CD4-positive, alpha-beta T cell treated with Interleukin-17A for 4 hours (primary cell): Measurements from ENCODE around the gene OARD1.
A peak's percentile ranks its signal among the peaks of the same experiment; 100 is the strongest.
"Not testable (repeated sequence)": the region's sequence is repeated elsewhere in the genome, so short reads cannot be mapped to it uniquely, and the experiment has no call there.

Experiments
- DNase-seq: peaks from one replicate; pipeline ENCODE4 v3.0.0-alpha.2; 2020; ENCODE audit warnings: mixed read lengths

The OARD1 gene, protein sequence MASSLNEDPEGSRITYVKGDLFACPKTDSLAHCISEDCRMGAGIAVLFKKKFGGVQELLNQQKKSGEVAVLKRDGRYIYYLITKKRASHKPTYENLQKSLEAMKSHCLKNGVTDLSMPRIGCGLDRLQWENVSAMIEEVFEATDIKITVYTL

DNA sequence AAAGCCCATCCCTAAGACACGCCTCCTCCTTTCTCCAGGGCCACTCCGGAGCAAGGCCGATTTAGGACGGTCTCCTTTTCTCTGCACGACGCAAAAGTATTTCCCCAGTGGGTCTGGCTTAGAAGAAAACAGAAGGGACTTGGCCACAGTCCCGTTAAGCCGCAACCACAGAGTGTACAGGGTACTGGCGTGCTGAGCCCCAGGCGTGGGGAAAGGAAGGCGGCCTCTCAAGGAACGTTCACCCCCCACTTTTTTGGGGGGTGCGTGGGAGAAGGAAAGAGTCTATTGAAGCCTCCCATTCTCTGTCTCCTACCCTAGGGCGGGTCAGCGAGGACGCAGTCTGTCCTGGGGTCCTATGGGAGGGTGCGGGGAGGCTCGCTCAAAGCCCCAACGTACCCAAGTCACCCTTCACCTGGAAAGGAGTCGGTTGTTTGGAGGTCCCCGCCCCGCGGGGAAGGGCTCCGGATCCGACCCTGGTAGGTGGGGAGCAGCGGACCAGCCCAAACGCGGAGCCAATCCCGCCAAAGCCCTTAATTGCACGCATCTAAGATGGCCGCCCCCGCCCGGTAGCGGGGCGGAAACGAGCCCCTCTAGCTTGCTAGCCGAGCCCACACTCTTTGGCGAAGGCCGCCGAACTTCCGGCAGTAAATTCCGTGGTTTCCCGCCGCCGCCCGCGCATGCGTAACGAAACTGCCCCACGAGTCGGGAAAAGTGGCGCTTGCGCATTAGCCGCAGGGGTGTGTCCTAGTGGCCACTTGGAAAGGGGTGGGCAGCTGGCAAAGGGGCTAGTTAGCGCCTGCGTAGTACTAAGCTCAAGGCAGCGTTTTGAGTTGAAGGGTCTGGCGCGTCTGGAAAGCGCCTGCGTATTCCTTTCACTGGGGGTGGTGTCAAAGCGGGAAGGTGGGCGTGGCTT, at the start of gene OARD1:
TSS of gene OARD1 (minus strand) at position 434 of the 913 bp plus-strand sequence. CDS start 722 bp downstream, outside the sequence.
- peak; percentile 100 for DNase-seq

DNA sequence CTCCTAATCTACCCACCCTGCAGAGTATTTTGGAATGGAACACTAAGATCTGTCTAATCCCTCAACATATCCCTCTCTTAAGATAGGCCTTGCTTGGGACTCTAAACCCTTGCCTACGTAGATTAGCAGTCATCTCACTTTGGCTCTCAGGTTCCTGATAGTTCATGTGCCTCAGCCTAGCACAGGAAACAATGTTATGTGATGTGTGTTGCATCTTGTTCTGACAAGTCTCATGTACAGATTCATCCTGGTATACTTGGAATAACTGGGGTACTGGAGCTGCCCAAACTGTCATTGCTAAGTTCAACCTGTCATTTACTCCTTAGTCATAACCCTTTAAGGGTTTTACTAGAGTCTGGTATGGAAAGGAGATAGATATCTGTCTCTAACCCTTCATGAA, 47.9 kb upstream of the OARD1 start:
- no peak for DNase-seq

DNA sequence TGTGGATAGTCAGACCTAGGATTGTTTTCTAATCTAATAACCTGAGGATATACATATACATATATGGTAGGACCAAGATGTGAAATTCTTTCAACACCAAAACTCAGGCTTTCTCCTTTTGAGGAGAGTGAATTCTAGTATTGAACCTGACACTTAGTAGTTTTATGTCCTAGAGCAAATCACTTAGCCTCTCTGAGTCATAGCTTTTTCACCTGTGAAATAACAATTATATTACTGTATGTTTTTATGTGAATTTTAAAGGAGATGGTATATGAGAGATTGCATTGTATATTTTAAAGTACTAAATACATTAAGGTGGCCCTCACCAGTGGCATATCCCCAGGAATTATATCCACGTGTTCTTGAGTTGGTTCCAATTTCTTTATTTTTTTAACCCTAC, 47.4 kb upstream of the OARD1 start:
- no peak for DNase-seq

DNA sequence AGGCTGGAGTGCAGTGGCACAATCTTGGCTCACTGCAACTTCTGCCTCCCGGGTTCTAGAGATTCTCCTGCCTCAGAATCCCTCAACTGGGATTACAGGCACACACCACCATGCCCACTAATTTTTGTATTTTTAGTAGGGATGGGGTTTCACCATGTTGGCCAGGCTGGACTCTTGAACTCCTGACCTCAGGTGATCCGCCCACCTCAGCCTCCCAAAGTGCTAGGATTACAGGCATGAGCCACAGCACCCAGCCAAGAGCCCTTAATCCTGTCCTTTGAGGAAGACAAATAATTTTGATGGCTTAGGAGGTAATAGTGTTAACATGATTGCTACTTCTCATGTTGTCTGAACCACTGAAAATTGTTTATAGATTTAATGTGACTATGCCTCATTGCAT, 42.9 kb upstream of the OARD1 start:
- not testable (repeated sequence) for DNase-seq

DNA sequence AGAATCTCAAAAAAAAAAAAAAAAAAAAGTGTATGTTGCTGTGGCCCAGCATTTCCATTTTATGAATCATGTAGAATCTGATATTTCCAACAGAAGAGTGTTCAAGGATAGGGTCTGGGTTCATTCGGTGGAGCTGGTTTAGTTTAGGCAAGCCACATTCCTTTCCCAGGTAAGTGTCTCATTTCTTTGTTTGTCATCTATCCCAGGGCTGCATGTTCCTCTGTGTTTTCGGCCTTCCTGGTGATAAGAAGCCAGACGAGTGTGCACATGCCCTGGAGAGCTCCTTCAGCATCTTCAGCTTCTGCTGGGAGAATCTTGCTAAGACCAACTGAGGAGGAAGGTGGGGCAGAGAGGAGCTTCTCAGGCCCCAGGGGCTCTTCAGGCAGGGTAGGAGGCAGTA, 38.9 kb upstream of the OARD1 start:
- DNase-seq, result no peak

DNA sequence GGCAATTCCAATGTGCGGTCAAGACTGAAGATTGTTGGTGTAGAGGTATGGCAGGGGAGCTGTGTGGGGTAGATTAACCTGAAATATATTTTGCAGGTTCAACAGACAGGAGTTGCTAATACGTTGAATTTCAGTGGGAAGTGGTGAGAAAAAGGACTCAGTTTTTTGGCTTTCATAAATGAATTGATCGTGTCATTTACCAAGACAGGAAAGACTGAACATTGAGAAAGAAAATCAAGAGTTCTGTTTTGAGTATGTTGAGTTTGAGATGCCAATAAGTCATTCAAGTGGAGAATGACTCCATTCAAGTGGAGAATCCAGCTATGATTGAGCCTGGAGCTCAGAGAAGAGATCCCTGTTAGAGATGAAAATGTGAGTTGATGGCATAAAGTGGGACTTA, 31.7 kb upstream of the OARD1 start:
- DNase-seq, result no peak

DNA sequence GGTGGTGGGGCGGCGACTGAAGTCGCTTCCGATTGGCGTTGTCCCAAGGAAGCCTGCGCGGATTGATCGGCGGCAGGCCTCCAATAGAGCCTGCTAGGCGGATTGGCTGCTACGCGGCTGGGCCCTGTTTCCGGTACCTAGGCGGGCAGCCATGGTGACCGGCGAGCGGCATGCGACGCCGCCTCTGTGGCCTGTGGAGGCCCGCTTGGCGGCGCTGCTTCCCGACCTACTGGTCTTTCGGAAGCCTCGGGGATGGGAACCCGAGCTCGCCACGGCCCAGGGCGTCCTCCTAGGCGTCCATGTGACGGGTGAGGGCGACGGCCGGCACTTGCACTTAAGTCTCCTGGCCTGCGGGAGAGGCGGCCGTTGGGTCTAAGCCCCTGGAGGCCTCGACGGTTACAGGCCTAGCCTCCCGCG, 28.7 kb upstream of the OARD1 start:
- DNase-seq, result no peak

DNA sequence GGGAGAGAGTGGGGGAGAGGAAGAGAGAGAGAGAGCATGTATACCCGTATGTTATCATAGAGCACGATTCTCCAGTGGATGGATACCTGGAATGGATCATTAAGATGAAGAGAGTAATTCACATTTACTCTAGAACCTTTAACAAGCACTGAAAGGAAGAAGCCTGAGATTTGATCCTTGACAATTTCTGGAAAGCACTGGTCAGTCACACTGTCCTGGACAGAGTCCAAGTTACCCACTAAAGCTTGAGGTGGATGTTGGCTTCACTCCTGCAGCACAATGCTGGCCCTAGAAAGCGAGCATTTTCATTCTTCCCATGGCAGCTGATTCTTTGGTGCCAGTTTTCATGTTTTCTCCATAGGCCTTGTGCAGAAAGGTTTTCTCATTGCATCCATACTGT, 26.2 kb upstream of the OARD1 start:
- DNase-seq, result no peak

DNA sequence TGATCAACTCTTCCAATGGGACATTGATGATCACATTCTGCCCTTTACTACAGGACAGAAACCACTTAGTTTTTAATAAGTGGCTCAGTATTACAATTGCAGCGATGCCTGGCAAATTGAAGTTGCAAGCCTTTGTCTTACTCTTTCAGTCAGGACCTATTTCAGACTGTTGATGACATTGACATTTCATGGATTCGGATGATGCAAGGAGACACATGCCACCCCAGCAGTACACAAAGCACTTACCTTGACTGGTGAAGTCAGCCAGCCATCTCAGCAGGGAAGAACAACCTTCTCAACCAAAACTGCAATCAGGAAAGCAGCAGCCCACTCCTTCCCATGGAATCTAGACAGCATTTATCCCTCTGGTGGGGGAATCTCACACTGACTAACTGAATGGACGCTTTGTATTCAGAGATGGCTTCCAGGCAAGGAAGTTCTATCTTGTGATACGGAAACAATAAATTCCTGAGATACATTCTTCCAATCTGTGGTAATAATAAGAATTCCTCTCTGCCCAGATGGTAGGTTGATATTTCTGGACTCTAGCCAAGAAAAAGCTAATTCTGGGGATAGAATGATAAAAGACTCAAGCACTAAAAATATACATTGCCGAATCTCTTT, 25.4 kb upstream of the OARD1 start:
- DNase-seq, result no peak

DNA sequence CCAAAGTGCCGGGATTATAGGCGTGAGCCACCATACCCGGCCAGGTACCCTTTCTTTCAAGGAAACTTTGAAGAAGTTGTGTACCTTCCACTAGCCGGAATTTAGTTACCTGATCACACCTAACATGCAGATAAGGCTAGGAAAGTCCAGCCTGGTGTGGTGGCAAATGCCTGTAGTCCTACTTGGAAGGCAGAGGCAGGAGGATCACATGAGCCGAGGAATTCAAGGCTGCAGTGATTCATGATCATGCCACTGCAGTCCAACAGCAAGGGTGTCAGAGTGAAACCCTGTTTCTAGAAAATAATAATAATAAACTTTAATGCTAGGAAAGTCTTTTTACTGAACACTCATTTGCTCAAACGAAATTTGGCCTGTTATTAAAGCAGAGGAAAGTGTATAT, 21.6 kb upstream of the OARD1 start:
- no peak for DNase-seq

DNA sequence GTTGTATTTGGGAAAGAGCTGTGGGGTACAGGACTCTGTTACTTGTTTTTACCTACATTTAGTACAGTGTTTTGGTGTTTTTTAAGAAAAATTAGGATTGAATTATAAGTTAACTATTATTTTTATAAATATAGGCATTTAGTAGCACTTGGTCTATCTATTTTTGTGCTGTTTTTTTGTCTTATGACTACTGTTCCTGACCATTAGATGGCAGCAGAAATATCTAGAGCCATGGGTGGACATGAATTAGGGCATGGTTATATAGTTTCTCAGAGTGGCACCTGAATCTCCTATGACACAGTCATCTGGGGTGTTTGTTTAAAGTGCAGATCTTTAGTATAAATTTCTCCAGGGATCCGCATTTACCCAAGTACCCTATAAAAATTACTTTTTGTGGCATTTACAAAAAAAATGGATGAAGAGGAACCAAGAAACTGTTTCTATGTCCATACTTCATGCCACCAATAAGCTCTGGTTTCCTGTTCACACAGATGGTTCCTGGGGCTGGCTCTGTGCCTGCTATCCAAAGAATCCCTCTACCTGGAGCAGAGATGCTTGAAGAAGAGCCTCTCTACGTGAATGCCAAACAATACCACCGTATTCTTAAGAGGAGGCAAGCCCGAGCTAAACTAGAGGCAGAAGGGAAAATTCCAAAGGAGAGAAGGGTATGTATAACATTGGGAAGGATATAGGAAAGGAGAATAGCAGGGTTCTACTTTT, 20.4 kb upstream of the OARD1 start:
- DNase-seq, result no peak

DNA sequence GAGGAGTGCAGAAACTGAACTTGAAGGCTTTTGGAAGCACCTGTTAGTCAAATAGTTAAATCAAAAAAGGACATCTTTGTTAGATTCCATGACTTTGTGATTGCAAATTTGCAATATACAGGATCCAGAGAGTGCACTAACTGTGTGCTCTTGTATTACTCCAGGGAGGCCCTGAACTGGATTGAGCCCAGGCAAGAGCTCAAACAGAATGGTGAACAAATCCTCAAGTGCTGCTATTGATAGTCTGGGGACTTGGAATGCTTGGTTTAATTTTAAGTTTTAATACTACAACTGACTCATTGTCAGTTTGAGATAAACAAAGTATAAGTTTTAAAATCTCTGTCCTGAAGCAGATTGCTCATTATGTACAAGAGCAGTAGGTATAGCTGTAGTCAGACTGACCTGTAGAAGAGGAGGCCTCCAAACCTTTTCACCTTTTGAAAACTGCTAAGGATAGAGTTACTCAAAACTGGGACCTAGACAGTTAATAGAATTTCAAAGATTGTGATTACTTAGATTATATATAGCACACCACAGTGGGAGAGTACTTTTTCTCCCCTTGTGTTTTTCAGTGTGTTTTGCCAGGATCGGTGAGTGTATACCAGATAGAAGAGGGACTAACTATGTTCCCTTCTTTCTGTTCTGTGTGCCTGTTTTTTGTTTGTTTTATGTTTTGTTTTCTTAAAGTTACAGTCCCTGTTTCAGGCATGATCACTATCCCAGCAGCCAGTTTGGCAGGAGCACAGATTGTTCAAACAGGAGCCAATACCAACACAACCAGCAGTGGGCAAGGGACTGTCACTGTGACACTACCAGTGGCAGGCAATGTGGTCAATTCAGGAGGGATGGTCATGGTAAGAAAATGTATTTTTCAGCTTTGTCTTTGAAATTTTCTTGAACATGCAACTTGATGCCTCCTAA, 18.9 kb upstream of the OARD1 start:
- DNase-seq, result no peak

DNA sequence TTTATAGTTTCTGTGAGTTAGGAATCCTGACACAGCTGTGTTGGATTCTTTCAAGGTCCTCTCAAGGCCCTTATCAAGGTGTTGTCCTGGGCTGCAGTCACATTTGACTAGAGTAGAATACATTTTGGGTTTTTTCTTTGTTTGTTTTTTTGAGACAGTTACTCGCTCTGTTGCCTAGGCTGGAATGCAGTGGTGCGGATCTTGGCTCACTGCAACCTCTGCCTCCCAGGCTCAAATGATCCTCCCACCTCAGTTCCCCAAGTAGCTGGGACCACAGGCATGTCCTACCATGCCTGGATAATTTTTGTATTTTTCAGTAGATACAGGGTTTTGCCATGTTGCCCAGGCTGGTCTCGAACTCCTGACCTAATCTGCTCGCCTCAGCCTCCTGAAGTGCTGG, 16.3 kb upstream of the OARD1 start:
- no peak for DNase-seq

DNA sequence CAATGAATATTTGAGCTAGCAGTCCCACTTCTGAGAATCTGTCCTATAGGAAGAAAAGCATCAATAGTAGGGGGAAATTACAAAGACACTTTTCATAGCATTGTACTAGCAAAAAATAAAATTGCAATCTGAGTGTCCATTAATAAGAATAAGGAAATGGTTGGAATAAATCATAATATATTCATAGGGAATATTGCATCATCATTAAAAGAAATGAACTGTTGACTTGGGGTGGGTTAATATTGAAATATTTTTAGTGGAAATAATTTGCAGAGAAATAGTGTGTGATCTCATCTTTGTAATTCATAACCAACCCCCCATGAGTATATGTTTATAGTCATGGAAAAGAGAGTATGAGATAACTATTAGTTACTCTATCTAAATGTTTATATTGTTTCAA, 13.0 kb upstream of the OARD1 start:
- no peak for DNase-seq

DNA sequence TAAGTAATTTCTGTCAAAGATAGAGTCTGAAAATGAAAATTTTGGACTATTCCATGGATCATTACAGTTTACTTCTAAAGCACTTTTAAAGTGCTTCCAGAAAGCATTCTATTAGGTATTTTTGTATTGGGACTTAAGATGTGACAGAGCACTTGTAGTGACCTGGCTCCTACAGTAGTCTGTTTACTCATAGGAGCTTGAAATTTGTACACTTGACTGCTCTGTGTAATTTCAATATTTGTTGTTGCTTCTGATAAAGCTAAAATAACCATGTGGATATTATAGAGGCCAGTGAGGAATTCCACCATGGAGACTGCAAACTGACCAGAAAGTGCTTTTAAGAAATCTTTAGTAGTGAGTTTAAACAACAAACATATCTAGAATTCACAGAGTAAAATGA, 10.9 kb upstream of the OARD1 start:
- DNase-seq, result no peak

DNA sequence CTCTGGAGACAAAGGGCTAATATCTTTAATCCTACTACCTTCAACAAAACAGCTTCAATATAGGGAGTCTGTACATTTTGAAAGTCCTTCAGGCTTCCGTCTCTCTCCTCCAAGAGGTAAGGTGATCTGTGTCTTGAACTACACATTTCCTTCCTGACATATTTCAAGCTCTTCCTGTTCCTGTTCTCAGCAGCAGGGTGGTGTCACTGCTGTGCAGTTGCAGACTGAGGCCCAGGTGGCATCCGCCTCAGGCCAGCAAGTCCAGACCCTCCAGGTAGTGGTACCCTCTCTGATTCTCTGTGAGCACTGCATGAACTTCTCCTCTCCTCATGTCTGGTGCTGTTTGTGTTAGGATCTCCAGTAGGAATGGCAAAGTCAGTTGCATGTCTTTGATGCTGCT, 8.5 kb upstream of the OARD1 start:
- DNase-seq, result peak; percentile 55

DNA sequence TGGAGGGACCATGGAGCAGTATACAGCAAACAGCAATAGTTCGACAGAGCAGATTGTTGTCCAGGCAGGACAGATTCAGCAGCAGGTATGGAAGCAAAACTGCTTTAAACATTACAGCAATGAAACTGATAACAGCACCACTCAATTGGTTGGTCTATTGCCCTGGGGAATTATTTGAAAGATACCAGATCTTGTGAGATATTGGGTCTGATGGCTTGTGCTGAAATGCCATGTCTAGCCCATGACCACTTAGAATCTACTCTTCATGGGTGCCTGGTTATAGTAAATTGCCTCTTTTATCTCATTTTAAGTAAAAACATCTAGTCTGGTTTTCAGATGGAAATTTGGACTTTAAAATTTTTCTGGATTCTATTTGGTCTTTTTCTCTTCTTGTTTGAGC, 6.9 kb upstream of the OARD1 start:
- DNase-seq, result no peak

DNA sequence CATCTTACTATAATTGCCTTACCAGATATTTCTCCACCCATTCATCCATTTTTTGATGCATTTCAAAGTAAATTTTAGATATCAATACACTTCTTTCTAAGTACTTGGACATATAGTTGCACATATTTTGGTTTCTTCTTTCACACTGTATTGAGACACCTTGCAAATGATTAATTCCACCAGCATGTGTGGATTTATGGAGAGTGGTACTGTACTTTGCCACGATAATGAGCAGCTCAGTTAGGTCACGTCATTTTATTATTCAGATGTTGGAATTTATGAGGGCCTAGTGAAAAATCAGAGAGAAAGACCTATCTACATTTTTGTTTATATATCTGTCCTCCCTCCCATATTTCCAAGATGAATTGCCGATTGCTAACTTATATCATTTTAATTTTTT, 5.9 kb upstream of the OARD1 start:
- no peak for DNase-seq

DNA sequence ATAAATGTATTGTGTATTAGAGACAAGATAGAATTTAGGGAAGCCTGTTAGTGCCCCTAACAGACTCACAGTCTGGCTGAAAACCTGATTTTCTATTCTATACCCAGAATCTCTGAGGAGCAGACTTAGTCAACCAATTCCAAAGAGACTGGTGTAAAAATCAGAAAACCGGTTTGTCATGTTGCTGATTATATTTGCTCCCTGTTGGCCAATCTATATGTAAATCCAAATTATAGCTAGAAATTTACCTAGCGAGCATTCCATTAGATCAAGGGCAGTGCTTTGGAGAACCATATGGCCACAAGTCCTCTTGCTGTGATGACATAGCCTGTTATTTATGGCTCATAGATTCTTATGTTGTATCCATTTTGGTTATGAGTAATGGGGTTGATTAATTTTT, 5.4 kb upstream of the OARD1 start:
- no peak for DNase-seq

DNA sequence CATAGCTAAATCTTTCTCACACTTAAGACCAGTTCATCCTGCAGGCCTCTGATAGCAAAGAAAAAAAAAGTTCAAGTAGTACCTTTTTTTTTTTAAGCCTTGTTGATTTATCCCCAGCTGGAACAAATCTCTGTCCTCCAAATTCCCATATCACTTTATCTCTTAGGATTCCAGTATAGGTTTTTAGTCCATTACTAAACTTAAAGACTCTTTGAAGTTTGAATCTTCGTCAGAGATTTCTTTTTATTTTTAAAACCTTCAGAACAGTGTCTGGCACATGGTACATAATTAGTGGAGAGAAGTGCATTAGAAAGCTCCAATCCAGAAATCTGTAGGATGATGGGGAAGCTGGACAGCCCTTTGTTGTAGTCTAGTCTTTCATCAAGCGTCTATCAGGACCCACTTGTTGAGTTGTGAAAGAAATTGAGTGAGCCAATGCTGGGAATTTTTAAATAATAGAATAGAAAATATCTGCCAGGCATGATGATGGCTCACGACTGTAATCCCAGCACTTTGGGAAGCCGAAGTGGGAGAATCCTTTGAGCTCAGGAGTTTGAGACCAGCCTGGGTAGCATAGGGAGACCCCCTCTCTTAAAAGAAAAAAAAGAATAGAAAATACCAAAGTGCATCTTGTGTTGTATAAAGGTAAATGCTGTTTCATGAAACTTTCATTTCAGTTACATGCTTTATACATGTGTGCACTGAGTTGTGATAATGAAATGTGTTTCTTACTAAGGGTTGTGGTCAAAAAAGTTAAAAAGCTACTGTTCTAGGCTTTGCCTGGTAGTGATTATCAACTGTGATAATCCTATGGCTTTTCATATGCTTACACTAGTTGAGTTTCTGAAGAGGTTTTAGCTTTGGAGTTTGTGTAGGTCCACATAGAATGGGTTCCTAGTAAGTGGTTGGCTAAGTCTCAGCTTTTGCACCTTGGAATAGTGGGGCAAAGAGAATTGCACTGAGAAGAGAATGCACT, 3.8 kb upstream of the OARD1 start:
- DNase-seq, result no peak
